Measurements from ENCODE around the gene ORM1.

Gene ORM1

GRCh38 chr9:114367772-114368569 is 45.1 kb downstream of the ORM1 start:
- DNase-seq, result no peak

DNA sequence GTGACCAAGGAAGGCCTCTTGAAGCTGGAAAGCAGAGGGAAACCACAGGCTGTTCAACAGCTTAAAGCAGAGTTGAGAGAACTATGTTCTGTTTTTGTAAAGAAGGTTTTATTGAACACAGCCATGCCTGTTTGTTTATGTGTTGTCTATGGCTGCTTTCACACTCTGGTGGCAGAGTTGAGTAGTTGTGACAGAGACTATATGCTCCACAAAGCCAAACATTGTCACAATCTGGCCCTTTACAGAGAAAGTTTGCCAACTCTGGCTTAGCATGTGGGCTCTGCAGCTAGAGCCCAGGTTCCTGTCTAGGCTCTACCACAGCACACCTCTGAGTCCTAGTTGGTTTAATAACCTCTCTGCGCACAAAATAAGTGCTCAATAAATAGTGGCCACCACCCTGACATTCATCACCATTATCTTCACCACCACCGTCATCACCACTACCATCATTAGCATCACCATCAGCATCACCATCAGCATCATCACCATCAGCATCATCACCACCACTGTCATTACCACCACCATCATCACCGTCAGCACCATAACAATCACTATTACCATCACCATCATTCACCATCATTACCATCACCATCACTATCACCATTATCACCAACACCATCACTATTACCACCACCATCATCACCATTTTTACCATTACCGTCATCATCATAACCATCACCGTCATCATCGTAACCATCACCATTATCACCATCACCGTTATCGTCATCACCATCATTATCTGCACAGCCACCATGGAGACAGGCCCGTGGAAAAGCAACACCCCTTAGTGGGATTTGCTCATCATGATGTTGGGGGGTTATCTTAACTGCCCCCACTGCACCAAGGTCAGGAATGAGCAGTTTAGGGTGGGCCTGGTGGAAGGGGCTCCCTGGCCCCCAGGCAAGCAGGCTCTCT is 46.6 kb downstream of the ORM1 start:
- DNase-seq, result no peak

GRCh38 chr9:114370251-114370967 is 47.5 kb downstream of the ORM1 start:
- DNase-seq, result no peak

DNA sequence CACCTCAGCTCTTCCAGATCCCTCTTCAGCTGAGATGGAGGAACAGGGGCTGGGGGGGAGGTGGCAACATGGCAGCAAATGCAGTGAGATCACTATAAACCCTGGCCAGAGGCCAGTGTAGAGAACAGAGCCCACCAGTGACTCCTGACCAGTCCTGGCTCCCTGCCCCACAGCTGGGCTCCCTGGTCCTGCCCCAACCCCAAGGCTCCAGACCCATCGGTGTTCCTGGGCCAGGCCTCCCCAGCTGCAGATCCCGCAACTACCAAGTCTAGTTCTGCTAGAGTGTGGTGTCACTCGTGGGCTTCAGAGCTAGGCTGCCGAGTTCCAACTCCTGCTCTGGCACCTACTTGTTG is 48.0 kb downstream of the ORM1 start:
- DNase-seq, result no peak

DNA sequence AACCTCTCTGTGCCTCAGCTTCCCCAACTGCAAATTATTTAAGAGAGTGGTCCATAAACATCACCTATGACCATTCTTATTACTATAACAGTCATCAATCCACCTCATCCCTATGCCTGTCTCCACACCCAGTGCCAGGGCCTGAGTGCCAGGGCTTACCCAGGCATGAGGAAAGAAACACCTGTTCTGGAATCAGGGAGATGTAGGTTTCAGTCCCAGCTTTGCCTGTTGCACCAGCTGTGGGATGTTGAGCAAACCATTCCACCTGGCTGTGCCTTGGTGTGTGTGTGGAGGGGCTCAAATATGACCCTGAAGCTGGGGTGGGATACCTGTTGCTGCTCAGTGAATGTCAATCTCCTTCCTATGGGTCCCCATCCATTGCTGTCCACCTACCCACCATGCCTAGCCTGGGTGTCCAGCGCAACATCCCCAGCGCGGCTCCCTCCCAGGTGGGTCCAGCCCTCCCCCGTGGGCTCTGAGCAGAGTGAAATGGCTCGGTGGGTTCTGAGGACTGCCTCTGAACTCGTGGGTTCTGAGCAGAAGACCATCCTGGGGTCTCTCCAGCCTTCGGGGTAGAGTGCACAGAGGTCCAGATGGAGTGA is 48.5 kb downstream of the ORM1 start:
- DNase-seq, result no peak

DNA sequence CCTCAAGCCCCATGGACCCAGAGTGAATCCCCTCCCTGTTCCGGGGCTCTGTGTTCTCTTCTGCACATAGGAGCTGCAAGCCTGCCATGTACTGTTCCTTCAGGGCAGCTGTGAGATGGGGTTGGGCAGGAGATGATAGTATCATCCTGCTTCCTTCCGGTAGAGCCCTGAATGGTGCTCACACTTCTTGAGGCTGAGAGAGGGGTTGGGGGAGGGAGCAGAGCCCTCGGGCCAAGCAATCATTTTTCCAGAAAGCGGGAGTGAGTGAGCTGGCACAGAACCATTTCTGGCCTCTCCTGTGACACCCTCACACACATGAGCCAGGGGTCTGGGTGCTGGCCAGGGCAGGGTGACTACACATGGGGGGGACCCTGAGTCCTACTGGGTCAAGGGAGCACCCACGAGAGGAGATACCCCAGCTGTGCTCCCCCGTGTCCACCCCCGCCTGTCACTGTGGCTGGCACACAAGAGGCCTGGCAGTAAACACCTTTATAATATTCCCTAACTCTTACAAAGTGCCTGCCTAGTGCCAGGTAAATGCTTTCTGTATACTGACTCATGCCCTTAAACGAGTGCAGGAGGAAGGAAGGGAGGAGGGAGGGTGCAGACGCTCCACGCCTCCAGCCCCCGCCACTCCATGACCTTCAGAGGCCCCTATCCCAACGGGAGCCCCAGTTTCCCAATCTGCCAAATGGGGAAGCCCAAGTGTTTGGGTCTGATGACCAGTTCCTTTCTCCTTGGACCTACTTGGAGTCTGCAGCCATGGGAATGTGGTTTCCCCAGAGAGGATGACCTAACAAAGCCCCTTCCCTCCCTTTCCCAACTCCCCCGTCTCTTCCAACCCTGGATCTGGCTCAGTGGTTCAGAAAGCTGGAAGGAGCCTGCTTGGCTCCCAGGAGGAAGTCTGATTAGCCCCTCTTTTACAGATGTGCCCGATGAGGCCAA is 49.3 kb downstream of the ORM1 start:
- DNase-seq, result no peak

- no peak for DNase-seq
Observed at GRCh38 chr9:114372921-114373448, 50.1 kb downstream of the ORM1 start.

- no peak for DNase-seq
Observed at GRCh38 chr9:114373960-114374730, 51.2 kb downstream of the ORM1 start.

GRCh38 chr9:114374936-114375335 is 52.0 kb downstream of the ORM1 start:
- no peak for DNase-seq

DNA sequence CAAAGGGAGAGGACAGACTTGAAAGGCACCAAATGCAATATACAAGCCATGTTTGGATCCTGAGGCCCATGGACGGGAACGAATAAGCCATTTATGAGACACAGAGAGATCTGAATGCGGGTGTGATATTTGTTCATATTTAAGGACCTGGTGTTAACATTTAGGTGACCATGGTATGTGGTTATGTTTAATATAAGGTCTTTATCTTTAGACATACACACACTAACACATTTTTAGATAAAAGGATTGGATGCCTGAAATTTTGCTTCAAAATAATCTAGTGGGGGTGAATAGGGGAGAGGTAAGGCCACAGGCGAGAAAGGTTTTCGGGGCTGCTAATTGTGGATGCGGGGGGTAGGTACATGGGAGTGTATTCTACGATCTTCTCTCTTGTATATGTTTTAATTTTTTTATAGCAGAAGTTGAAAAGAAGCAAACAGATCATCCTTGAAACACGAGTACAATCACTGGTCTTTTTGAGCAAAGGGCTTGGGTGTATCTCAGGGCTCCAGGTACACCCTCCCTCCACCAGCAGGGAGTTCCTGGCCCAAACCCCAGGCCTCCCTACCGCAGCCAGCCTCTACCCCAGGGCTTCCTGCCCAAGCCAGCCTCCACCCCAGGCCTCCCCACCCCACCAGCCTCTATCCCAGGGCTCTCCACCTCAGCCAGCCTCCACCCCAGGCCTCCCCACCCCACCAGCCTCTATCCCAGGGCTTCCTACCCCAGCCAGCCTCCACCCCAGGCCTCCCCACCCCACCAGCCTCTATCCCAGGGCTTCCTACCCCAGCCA is 52.7 kb downstream of the ORM1 start:
- no peak for DNase-seq
